SH-SY5Y (cell line): ENCODE results near the gene ABCC1.

ENCODE experiments used
- GATA2 ChIP-seq: IDR thresholded peaks from 2 replicates; pipeline ENCODE4 v1.6.1; 2011; ENCODE audit warnings: mild to moderate bottlenecking, low read depth, low read length
- GATA3 ChIP-seq: IDR thresholded peaks from 2 replicates; pipeline ENCODE4 v1.6.1; 2011; ENCODE audit warnings: low read depth, mild to moderate bottlenecking, low read length, moderate library complexity

ABCC1 gene

GRCh38 chr16:15949210-15950160, at the start of gene ABCC1:
ABCC1 (plus strand) TSS chr16:15949616; CDS start chr16:15949752, 136 bp downstream.
- TF ChIP-seq GATA2, result no peak
- TF ChIP-seq GATA3, result no peak

DNA sequence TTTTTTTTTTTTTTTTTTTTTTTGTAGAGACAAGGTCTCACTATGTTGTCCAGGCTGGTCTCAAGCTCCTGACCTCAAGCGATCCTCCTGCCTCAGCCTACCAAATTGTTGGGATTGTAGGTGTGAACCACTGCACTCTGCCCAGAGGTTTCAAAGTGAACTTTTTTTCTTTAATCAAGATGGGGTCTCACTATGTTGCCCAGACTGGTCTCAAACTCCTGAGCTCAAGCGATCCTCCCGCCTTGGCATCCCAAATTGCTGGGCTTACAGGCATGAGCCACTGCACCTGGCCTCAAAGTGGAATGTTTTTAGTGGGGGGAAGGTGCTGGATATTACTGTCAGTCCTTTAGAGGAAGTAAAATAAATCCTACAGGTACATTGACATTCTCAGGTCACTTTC, 49.1 kb upstream of the ABCC1 start:
- no peak for TF ChIP-seq GATA3
- TF ChIP-seq GATA2, result no peak

GRCh38 chr16:15900901-15901500, 48.4 kb upstream of the ABCC1 start:
- TF ChIP-seq GATA2, result no peak

- no peak for TF ChIP-seq GATA2
- TF ChIP-seq GATA3, result no peak
Observed at GRCh38 chr16:15903960-15904359, 45.5 kb upstream of the ABCC1 start.

DNA sequence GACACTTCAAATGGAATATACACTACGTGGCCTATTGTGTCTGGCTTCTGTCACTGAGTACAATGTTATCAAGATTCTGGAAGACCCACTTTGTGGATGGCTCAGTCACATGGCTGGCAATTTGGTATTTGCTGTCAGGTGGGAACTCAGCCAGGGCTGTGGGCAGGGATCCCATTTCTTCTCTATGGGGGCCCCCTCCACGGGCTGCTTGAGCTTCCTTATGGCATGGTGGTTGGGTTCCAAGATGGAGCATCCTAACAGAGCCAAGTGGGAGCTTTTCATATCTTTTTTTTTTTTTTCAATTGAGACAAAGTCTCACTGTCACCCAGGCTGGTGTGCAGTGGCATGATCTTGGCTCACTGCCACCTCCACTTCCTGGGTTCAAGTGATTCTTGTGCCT, 43.0 kb upstream of the ABCC1 start:
- TF ChIP-seq GATA2 (no peak), GATA3 (no peak)

GRCh38 chr16:15907863-15908478, 41.4 kb upstream of the ABCC1 start:
- TF ChIP-seq GATA2 (no peak), GATA3 (no peak)

- no peak for TF ChIP-seq GATA2
- no peak for TF ChIP-seq GATA3
Observed at GRCh38 chr16:15911198-15911597, 38.2 kb upstream of the ABCC1 start.

GRCh38 chr16:15913046-15913698, 36.2 kb upstream of the ABCC1 start:
- TF ChIP-seq GATA3 (no peak), GATA2 (no peak)

GRCh38 chr16:15915555-15916081, 33.8 kb upstream of the ABCC1 start:
- TF ChIP-seq GATA3, result no peak
- no peak for TF ChIP-seq GATA2

DNA sequence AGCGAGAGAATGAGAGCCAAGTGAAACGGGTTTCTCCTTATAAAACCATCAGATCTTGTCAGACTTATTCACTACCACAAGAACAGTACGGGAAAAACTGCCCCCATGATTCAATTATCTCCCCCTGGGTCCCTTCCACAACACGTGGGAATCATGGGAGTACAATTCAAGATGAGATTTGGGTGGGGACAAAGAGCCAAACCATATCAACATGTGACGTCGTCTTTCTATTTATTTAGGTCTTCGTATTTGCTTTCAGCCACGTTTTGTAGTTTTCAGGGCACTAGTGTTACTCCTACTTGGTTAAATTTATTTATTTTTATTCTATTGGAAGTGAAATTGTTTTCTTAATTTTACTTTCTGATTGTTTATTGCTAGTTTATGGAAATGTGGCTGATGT, 33.1 kb upstream of the ABCC1 start:
- TF ChIP-seq GATA3, result no peak

GRCh38 chr16:15919331-15919730, 30.1 kb upstream of the ABCC1 start:
- TF ChIP-seq GATA2, result no peak
- TF ChIP-seq GATA3, result no peak

DNA sequence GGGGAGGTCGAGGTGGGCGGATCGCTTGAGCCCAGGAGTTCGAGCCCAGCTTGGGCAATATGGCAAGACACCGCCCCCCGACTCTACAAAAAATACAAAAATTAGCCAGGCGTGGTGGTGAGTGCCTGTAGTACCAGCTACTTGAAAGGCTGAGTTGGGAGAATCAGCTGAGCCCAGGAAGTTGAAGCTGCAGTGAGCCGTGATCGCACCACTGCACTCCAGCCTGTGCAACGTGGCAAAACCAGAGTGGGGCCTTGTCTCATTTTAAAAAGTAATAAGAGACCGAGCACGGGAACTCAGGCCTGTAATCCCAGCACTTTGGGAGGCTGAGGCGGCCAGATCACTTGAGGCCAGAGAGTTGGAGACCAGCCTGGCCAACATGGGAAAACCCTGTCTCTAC, 24.4 kb upstream of the ABCC1 start:
- TF ChIP-seq GATA2, result no peak
- TF ChIP-seq GATA3, result no peak

DNA sequence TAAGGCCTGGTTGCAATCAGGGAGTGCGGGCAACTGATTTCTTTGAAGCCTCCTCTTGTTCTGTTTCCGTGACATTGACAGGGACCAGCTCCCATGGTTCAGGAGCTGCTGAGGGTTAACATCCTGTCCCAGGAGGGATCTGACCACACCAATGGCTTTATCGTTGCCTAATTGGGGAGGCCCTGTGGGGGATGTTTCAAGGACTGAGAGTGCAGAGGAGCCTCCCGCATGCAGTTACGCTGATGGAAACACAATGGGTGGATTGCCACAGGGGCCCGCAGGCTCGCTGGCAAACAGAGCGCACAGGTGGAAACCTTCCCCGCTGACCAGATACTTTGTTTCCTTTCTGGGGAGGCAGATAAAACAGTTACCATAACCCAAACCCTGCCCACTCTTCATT, 23.8 kb upstream of the ABCC1 start:
- TF ChIP-seq GATA3 (no peak), GATA2 (no peak)
